ENCODE results near the gene OAS3.

Gene OAS3

GRCh38 chr12:112937741-112938719 is at the start of gene OAS3:
Gene OAS3, plus strand, starts transcription at chr12:112938474. Its CDS starts 57 bp downstream, at chr12:112938531.
- no peak; the same call in 1 of the 2 replicates for TF ChIP-seq CTCF (IDR thresholded peaks at IDR 0.05; ENCODE audit: low read depth, low read length)
- peak; percentile 66 for DNase-seq (ENCODE audit: extremely low read depth, low read depth)

DNA sequence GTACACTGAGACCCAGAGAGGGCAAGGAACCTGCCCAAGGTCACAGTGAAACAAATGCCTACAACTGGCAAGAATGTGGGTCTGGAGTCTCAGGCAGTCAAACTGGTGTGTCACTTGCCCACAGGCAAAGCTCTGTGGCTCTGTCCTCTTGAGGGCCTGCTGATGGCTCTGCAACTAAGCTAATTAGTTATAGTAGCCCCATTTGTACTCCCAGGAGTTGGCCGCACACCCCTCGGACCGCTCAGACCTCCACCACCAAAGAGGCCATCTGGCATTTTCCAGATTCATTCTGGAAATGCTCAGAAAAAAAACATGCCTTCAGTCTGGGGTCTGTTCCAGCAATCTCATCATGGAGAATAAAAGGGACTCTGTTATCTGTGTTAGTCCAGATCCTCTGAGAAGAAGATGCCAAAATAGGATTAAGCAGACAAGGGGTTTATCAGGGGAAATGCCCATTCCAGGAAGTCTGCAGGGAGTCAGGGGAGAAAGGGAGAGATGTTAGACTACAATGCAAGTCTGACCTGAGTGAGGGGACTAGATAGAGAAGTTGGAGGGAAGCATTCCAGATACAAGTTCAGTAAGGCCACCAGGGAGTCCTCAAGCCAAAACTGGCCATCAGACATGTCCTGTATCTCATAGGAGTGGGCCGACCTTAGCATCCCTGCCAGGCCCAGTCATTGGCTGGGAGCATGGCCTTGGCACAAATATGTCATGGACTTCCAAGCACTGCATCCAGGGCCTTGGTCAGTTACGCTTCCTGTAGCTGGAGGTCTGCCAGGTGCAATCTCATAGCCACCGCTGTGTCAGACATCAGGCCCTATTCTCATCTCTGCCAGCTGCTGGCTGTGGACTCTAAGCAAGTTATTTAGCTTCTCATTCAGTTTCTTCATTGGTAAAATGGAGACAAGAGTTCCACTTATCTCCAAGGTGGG is 46.9 kb upstream of the OAS3 start:
- TF ChIP-seq CTCF (IDR thresholded peaks at IDR 0.05; ENCODE audit: low read depth, low read length) = no peak
- no peak for DNase-seq (ENCODE audit: extremely low read depth, low read depth)

DNA sequence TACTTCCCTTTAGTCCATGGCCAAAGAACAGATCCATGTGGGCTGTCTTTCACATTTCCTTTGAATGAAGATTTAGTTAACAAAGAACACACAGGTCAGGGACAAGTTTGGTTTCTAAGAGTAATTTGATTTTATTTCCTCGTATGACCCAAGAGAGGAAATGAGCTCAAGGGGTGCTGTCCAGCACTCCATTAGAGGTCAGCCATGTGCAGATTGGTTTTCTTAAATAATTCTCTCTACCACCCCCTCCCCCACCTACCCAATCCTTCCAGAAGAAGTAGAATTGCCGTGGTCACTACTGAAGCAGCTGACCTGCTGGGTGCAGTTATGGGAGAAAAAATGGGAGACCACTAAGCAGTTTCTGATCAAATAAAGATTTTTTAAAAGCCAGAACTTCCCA is 45.4 kb upstream of the OAS3 start:
- no peak for DNase-seq (ENCODE audit: extremely low read depth, low read depth)
- no peak for TF ChIP-seq CTCF (IDR thresholded peaks at IDR 0.05; ENCODE audit: low read depth, low read length)

- no peak for TF ChIP-seq CTCF (IDR thresholded peaks at IDR 0.05; ENCODE audit: low read depth, low read length)
- DNase-seq (ENCODE audit: extremely low read depth, low read depth) = no peak
Measured at GRCh38 chr12:112894128-112894527, 44.1 kb upstream of the OAS3 start.

GRCh38 chr12:112898380-112898779 is 39.9 kb upstream of the OAS3 start:
- DNase-seq (ENCODE audit: extremely low read depth, low read depth) = no peak
- no peak for TF ChIP-seq CTCF (IDR thresholded peaks at IDR 0.05; ENCODE audit: low read depth, low read length)

DNA sequence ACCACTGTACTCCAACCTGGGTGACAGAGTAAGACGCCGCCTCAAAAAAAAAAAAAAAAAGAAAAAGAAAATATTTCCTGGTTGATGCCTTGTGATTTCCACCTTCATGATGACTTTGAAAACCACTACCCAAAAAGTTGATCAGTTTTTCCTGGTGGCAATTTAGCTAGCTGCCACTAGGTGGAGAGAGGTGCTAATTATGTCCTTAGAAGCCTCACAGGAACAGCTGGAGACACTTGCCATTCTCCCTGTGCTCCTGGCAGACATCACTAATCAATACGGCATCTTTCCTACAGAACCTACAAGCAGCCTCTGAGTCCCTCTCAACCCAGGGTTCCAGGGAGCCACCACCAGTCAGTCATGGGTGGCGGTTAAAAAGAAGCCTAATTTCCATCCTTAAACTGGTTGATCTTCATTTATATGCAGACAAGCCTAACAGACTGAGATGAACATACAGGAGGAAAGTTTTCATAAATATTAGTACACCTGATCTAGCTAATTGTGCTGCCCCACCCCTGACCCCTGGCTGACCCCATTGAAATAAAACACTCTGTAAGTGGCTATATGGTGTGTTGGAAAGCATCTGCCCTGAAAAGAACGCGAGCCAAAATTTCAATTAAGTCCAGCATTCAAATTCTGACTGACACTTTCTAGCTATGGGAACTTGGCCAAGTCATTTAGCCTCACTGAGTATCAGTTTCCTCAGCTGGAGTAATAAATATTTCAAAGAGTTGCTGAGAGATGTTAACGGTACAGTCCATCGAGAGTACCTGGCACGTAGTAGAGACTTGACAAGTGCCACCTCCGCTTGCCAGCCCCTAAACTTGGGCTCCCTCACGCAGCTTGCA is 37.8 kb upstream of the OAS3 start:
- DNase-seq (ENCODE audit: extremely low read depth, low read depth) = no peak
- TF ChIP-seq CTCF (IDR thresholded peaks at IDR 0.05; ENCODE audit: low read depth, low read length) = peak; percentile 69

Measured in AG09319 (cell line).